Stomach (tissue), 4 donors: ENCODE measurements around the gene LPA.

Experiments
- CTCF ChIP-seq, 7 experiments: fragments of 450-650 bp in 4 of 7; fragments of 200-600 bp in 3 of 7; sonication (generic) in 3 of 7; IDR thresholded peaks; one replicate each; pipeline ENCODE4 v1.5.1; 2016 to 2019; ENCODE audit warnings: antibody characterized with exemption in 7 of 7, control low read depth in 2 of 7, mild to moderate bottlenecking in 1 of 7
- EP300 ChIP-seq: sonication (generic); formaldehyde crosslinking; IDR thresholded peaks from one replicate; pipeline ENCODE4 v1.6.1; 2017; ENCODE audit warnings: antibody characterized with exemption
- POLR2A ChIP-seq, 4 donors: fragments of 450-650 bp; IDR thresholded peaks; one replicate each; pipeline ENCODE4 v1.6.1; 2016; ENCODE audit warnings: antibody characterized with exemption in 4 of 4, control low read depth in 2 of 4, mild to moderate bottlenecking in 1 of 4, moderate library complexity in 1 of 4

- no peak for TF ChIP-seq EP300
- no peak for TF ChIP-seq CTCF (IDR thresholded peaks at IDR 0.05)
- TF ChIP-seq POLR2A (IDR thresholded peaks at IDR 0.05) = no peak
Observed at GRCh38 chr6:160678230-160678629, 14.2 kb upstream of the LPA start.
